Measurements from ENCODE around the gene CALN1.

GRCh38 chr7:72272479-72272878, 139.7 kb downstream of the CALN1 start:
- TF ChIP-seq CTCF (IDR thresholded peaks at IDR 0.05), result no peak
- no peak for TF ChIP-seq POLR2A (IDR thresholded peaks at IDR 0.05)
